ENCODE results near the gene MRPL34.
A peak's percentile ranks its signal among the peaks of the same experiment; 100 is the strongest.

MRPL34 gene

DNA sequence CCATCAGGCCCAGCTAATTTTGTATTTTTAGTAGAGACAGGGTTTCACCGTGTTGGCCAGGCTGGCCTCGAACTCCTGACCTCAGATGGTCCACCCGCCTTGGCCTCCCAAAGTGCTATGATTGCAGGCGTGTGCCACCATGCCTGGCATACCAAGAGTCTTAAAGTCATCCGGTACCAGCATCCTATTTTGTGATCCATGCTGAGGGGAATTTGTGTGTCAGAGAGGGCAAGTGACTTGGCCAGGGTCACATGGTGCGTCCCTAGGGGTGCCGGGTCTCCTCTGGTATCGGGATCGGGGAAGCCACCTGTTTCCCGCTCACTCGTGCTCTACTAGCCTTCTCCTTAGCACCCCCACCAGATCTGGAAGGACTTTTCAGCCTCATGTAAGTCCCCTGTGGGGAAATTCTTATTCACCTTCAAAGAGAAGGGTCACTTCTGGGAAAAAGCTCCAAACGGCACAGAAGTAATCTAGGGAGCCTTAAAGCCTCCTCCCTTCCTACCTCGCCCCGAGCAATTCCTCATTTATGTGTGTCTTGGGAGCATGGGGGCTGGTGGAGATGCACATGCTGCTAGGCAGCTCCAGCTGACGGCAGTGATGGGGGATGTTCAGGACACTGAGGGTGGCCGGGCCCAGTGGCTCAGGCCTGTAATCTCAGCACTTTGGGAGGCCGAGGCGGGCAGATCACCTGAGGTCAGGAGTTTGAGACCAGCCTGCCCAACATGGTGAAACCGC, 30.1 kb upstream of the MRPL34 start:
- no peak overlapping the region for H3K4me3 ChIP-seq (ENCODE audit: low read depth, low read length)
- TF ChIP-seq, protein P1, sequence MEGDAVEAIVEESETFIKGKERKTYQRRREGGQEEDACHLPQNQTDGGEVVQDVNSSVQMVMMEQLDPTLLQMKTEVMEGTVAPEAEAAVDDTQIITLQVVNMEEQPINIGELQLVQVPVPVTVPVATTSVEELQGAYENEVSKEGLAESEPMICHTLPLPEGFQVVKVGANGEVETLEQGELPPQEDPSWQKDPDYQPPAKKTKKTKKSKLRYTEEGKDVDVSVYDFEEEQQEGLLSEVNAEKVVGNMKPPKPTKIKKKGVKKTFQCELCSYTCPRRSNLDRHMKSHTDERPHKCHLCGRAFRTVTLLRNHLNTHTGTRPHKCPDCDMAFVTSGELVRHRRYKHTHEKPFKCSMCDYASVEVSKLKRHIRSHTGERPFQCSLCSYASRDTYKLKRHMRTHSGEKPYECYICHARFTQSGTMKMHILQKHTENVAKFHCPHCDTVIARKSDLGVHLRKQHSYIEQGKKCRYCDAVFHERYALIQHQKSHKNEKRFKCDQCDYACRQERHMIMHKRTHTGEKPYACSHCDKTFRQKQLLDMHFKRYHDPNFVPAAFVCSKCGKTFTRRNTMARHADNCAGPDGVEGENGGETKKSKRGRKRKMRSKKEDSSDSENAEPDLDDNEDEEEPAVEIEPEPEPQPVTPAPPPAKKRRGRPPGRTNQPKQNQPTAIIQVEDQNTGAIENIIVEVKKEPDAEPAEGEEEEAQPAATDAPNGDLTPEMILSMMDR (IDR thresholded peaks at IDR 0.05; ENCODE audit: low read depth, low read length, missing control alignments): no peak
- DNase-seq (ENCODE audit: low read depth): no peak

DNA sequence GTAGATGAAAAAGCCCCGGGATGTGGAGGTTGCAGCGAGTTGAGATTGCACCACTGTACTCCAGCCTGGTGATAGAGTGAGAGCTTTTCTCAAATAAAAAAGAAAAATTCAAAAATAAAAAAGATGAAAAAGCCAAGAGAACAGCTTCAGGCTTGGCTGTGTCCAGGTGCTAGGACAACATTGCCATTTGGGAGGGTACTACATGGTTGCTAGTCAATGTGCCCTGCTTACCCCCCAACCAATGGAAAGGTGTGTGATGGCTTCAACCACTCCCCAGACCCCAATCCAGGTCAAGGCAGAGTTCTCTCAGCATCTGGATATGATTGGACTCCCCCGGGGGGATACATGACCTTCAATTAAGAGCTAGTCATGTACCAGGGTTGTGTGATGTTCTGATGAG, 26.2 kb upstream of the MRPL34 start:
- TF ChIP-seq, protein P1 (IDR thresholded peaks at IDR 0.05; ENCODE audit: low read depth, low read length, missing control alignments): no peak
- DNase-seq (ENCODE audit: low read depth): no peak
- no peak overlapping the region for H3K4me3 ChIP-seq (ENCODE audit: low read depth, low read length)

DNA sequence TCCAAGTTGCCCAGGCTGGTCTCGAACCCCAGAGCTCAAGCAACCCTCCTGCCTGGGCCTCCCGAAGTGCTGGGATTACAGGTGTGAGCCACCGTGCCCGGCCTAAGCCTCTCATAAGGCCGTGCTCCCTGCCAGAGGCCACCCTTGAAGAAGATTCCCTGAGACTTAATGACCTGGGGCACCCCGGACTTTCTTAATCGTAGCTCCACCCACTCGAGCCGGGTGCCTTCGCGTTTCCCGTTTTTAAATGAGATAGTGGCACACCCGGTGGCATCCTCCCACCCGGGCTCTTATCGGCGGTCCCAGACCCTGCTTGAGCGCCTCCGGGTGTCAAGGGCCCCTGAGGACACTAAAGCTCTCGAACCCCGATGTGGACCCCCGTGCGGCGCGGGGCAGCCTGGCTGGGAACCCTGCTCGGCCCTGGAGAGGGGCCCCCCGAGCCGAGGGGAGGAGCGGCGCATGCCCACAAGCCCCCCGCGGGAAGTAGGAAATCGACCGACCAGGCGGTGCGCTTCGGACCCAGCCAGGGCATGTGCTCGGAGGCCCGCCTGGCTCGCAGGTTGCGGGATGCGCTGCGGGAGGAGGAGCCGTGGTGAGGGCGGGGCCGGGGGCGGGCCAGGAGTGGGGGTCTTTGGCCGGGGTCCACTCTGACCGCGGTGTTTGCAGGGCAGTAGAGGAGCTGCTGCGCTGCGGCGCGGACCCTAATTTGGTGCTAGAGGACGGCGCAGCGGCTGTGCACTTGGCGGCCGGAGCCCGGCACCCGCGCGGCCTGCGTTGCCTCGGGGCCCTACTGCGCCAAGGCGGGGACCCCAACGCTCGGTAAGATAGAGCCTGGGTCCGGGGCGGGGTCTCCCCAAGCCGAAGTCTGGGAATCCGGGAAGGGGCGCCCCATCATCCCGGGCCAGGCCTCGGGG, 24.0 kb upstream of the MRPL34 start, which contains the start of gene ANKLE1:
ANKLE1 (plus strand) TSS at position 511 of the 914 bp plus-strand sequence; CDS start at position 531, 20 bp downstream.
- no peak for DNase-seq (ENCODE audit: low read depth)
- peak within 1 kb of the TSS; percentile 73 for H3K4me3 ChIP-seq (ENCODE audit: low read depth, low read length)

DNA sequence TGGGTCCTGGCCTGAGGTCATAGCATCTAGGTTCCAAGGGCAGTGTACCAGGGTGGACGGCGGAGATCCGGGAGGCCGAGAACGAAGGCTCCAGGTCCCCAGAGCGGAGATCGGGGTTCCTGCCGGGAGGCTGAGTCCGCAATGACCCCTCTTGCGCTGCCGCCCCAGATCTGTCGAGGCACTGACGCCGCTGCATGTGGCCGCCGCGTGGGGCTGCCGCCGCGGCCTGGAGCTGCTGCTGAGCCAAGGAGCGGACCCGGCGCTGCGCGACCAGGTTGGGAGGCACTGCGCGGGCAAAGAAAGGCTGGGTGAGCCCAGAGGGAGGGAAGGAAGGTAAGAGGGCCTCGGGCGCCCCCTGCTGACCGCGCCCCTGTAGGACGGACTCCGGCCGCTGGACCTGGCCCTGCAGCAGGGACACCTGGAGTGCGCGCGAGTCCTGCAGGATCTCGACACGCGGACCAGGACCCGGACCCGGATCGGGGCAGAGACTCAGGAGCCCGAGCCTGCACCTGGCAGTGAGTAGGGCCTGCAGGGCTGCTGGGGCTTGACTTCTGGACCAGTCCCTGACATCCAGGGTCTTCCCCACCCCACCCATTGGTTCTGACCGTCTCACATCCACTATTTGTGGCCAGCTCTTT, 23.1 kb upstream of the MRPL34 start:
- peak overlapping the region; percentile 73 for H3K4me3 ChIP-seq (ENCODE audit: low read depth, low read length)
- TF ChIP-seq, protein P1 (IDR thresholded peaks at IDR 0.05; ENCODE audit: low read depth, low read length, missing control alignments): peak; percentile 89
- DNase-seq (ENCODE audit: low read depth): peak; percentile 44

More for the DNA sequence above, 24.0 kb upstream of the MRPL34 start, which contains the start of gene ANKLE1:
- TF ChIP-seq, protein P1 (IDR thresholded peaks at IDR 0.05; ENCODE audit: low read depth, low read length, missing control alignments): no peak

DNA sequence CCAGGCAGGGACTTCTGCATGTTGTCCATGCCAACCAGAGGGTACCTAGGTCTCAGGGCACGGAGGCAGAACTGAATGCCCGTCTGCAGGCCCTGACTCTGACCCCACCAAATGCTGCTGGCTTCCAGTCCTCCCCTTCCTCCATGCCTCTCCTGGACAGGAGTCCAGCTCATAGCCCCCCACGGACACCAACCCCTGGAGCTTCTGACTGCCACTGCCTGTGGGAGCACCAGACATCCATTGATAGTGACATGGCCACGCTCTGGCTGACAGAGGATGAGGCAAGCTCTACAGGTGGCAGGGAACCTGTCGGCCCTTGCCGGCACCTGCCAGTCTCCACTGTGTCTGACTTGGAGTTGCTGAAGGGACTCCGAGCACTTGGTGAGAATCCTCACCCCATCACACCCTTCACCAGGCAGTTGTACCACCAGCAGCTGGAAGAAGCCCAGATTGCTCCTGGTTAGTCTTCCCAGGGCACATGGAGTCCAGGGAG, 22.1 kb upstream of the MRPL34 start:
- TF ChIP-seq, protein P1 (IDR thresholded peaks at IDR 0.05; ENCODE audit: low read depth, low read length, missing control alignments): no peak
- DNase-seq (ENCODE audit: low read depth): no peak
- H3K4me3 ChIP-seq (ENCODE audit: low read depth, low read length): no peak overlapping the region

DNA sequence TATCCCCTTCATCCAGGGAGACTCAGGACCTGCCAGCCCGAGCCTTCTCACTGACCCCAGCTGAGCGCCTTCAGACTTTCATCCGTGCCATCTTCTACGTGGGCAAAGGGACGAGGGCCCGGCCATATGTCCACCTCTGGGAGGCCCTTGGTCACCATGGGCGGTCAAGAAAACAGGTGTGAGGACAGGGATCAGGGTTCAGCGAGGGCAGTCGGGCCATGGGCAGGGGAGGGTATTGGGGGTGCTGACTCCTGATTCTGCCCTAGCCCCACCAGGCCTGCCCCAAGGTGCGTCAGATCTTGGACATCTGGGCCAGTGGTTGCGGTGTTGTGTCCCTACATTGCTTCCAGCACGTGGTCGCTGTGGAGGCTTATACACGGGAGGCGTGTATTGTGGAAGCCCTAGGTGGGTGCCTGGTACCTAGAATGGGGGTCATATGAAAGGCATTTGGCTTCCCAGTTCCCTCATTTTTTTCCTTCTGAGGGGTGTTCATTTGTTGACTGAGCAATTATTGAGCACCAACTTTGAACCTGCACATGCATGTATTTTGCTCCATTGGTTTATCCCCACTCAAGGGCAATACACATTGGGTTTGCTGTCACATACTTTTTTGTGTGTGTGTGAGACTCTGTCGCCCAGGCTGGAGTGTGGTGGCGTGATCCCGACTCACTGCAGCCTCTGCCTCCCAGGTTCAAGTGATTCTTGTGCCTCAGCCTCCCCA, 20.1 kb upstream of the MRPL34 start:
- TF ChIP-seq, protein P1 (IDR thresholded peaks at IDR 0.05; ENCODE audit: low read depth, low read length, missing control alignments): no peak
- DNase-seq (ENCODE audit: low read depth): no peak
- H3K4me3 ChIP-seq (ENCODE audit: low read depth, low read length): no peak overlapping the region

Measured in GM12864 (cell line).